SH-SY5Y (cell line): Measurements from ENCODE around the gene RETREG1.

Experiments
- GATA2 ChIP-seq: IDR thresholded peaks from 2 replicates; pipeline ENCODE4 v1.6.1; 2011; ENCODE audit warnings: mild to moderate bottlenecking, low read depth, low read length
- GATA3 ChIP-seq: IDR thresholded peaks from 2 replicates; pipeline ENCODE4 v1.6.1; 2011; ENCODE audit warnings: low read depth, mild to moderate bottlenecking, low read length, moderate library complexity

DNA sequence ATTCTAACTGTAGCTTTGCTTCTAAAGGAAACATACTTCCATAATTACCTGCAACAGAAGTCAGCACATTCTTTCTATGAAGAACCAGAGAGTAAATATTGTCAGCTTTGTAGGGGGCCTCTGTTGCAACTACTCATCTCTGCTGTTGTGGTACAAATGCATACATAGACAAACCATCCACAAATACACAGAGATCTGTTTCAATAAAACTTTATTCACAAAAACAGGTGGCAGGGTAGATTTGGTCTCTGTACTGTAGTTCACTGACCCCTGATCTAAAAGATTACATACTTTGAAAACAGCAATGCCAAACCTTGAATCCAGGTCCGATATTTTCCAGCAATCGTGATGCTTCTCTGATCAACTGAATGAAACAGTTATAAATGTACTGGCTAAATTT, 44.9 kb upstream of the RETREG1 start:
- TF ChIP-seq GATA3 = no peak
- TF ChIP-seq GATA2 = no peak
